ENCODE measurements around the gene GPR155.
A peak's percentile ranks its signal among the peaks of the same experiment; 100 is the strongest.

Gene GPR155

GRCh38 chr2:174477759-174478158 is 9.1 kb downstream of the GPR155 start:
- DNase-seq = no peak
- Histone ChIP-seq H3K4me3 (ENCODE audit: low read depth, low read length) (no peak overlapping the region), H3K9me3 (ENCODE audit: severe bottlenecking) (no peaks in the 10 kb centered on the region), H3K27ac (no peak overlapping the region), H3K36me3 (no peaks in the 10 kb centered on the region), H3K27me3 (ENCODE audit: insufficient read depth, low read depth, severe bottlenecking) (no peaks in the 10 kb centered on the region)
- TF ChIP-seq CTCF (IDR thresholded peaks at IDR 0.05; ENCODE audit: low read depth, low read length) = no peak

GRCh38 chr2:174473796-174474195 is 13.0 kb downstream of the GPR155 start:
- DNase-seq = no peak
- no peak for TF ChIP-seq CTCF (IDR thresholded peaks at IDR 0.05; ENCODE audit: low read depth, low read length)
- H3K36me3 ChIP-seq = no peaks in the 10 kb centered on the region
- H3K9me3 ChIP-seq (ENCODE audit: severe bottlenecking) = no peaks in the 10 kb centered on the region
- H3K27me3 ChIP-seq (ENCODE audit: insufficient read depth, low read depth, severe bottlenecking) = no peaks in the 10 kb centered on the region
- H3K27ac ChIP-seq = no peak overlapping the region
- H3K4me3 ChIP-seq (ENCODE audit: low read depth, low read length) = no peak overlapping the region

GRCh38 chr2:174465327-174465726 is 21.5 kb downstream of the GPR155 start:
- no peaks in the 10 kb centered on the region for H3K9me3 ChIP-seq (ENCODE audit: severe bottlenecking)
- no peaks in the 10 kb centered on the region for H3K36me3 ChIP-seq
- H3K27ac ChIP-seq = no peak overlapping the region
- H3K27me3 ChIP-seq (ENCODE audit: insufficient read depth, low read depth, severe bottlenecking) = no peaks in the 10 kb centered on the region
- no peak overlapping the region for H3K4me3 ChIP-seq (ENCODE audit: low read depth, low read length)
- TF ChIP-seq CTCF (IDR thresholded peaks at IDR 0.05; ENCODE audit: low read depth, low read length) = peak; percentile 45
- DNase-seq = peak; percentile 73

- no peaks in the 10 kb centered on the region for H3K36me3 ChIP-seq
- no peak overlapping the region for H3K27ac ChIP-seq
- H3K9me3 ChIP-seq (ENCODE audit: severe bottlenecking) = no peaks in the 10 kb centered on the region
- DNase-seq = no peak
- H3K27me3 ChIP-seq (ENCODE audit: insufficient read depth, low read depth, severe bottlenecking) = no peaks in the 10 kb centered on the region
- H3K4me3 ChIP-seq (ENCODE audit: low read depth, low read length) = no peak overlapping the region
- no peak for TF ChIP-seq CTCF (IDR thresholded peaks at IDR 0.05; ENCODE audit: low read depth, low read length)
These were observed 25.6 kb downstream of the GPR155 start for GRCh38 chr2:174461221-174461620.

GRCh38 chr2:174454566-174454965 is 32.3 kb downstream of the GPR155 start:
- DNase-seq = no peak
- Histone ChIP-seq H3K27me3 (ENCODE audit: insufficient read depth, low read depth, severe bottlenecking) (no peaks in the 10 kb centered on the region), H3K27ac (no peak overlapping the region), H3K9me3 (ENCODE audit: severe bottlenecking) (no peaks in the 10 kb centered on the region), H3K36me3 (no peaks in the 10 kb centered on the region), H3K4me3 (ENCODE audit: low read depth, low read length) (no peak overlapping the region)
- TF ChIP-seq CTCF (IDR thresholded peaks at IDR 0.05; ENCODE audit: low read depth, low read length) = no peak

GRCh38 chr2:174450021-174450816 is 36.6 kb downstream of the GPR155 start:
- no peaks in the 10 kb centered on the region for H3K9me3 ChIP-seq (ENCODE audit: severe bottlenecking)
- no peaks in the 10 kb centered on the region for H3K36me3 ChIP-seq
- TF ChIP-seq CTCF (IDR thresholded peaks at IDR 0.05; ENCODE audit: low read depth, low read length) = no peak
- no peaks in the 10 kb centered on the region for H3K27me3 ChIP-seq (ENCODE audit: insufficient read depth, low read depth, severe bottlenecking)
- no peak for DNase-seq
- H3K4me3 ChIP-seq (ENCODE audit: low read depth, low read length) = no peak overlapping the region
- no peak overlapping the region for H3K27ac ChIP-seq

Measured in WERI-Rb-1 (cell line).